Measurements from ENCODE around the gene DARS1. TPM values are rescaled to one million over a fixed set of nuclear protein-coding genes. Genes with fewer than 3 reads are reported as not detected.

The DARS1 gene
- total RNA-seq, 1 donor from 2014 or later = 67.3 TPM

DNA sequence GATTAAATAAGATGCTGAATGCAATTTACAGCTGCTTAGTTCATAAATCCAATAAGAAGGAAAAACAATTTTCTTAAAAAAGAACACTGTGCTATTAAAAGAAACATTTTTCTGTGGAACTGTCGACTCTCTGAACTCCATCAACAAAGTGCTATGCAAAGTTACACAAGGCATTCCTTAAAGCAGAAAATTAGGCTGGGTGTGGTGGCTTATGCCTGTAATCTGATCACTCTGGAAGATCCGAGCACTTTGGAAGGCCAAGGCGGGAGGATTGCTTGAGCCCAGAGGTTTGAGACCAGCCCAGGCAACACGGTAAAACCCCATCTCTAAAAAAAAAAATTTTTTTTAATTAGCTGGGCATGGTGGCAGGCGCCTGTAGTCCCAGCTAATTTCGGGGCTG, 122.2 kb downstream of the DARS1 start:
- no peak for ATAC-seq
- DNase-seq (ENCODE audit: missing footprints) = no peak
- intact Hi-C loops (cut with DNase I) = no loop called here

DNA sequence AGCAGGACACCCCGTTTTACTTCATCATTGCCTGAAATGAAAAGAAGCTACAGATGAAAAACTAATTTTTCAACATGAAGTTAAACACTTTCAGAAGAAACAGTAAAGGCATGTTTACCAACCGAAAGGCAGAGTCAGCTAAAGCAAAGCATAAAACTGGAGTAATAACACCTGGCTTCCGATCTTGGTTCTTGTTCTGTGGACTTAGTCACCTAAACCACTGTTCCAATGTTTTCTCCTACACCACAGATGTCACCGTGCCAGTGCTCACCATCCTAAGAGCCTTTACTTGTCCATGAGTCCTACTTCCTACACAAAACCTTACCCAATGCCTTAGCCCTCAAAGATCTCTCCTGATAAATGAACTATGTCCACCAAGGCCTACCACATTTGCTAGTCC, 122.7 kb downstream of the DARS1 start:
- DNase-seq (ENCODE audit: missing footprints) = no peak
- intact Hi-C loops (cut with DNase I) = no loop called here
- no peak for ATAC-seq

Other genes with a start within 250 kb of the DARS1 start
- 54.9 TPM for gene UBXN4, start 243.8 kb downstream of the DARS1 start, total RNA-seq
- not detected for gene LCT, start 148.4 kb downstream of the DARS1 start, total RNA-seq
- gene MCM6, start 109.2 kb downstream of the DARS1 start, total RNA-seq = 5.8 TPM
- 3.1 TPM for gene CXCR4, start 132.5 kb upstream of the DARS1 start, total RNA-seq

All from Right ventricle myocardium inferior (tissue), 1 donor.